BJ (cell line): ENCODE measurements around the gene LRRC71. TPM values are rescaled to one million over a fixed set of nuclear protein-coding genes. Genes with fewer than 3 reads are reported as not detected.

Source experiments
- CTCF ChIA-PET: fragments of 350-600 bp; formaldehyde crosslinking; extraction: SDS; loops from one replicate; lab custom pipeline; 2021; ENCODE audit warnings: antibody characterized with exemption, inconsistent platforms; lab: Yijun Ruan, JAX
- POLR2A ChIA-PET: fragments of 300-600 bp; sonication (Branson Sonifier 250); formaldehyde crosslinking; extraction: SDS; loops from one replicate; lab custom pipeline; 2021; ENCODE audit warnings: antibody characterized with exemption; lab: Charles Lee
- DNase-seq: peaks from one replicate; pipeline ENCODE4 v3.0.0-alpha.2; 2011; ENCODE audit warnings: low read depth
- H3K27me3 ChIP-seq: 2 replicates; pipeline ENCODE4 v1.6.0; 2011; ENCODE audit warnings: low read length; ENCODE audit not compliant: control insufficient read depth, insufficient read depth
- H3K36me3 ChIP-seq: 2 replicates; pipeline ENCODE4 v1.5.1; 2011; ENCODE audit warnings: low read length; ENCODE audit not compliant: control insufficient read depth, insufficient read depth
- H3K4me3 ChIP-seq: 2 replicates; pipeline ENCODE4 v1.5.1; 2011; ENCODE audit warnings: low read depth, mild to moderate bottlenecking, control low read depth, low read length
- polyA plus RNA-seq: library from polyadenylated mRNA; depleted of rRNA; stranded (reverse); fragments of >200 nt; gene quantifications from 2 replicates; pipeline ENCODE4 v1.2.3, GENCODE V29; 2011
- TF ChIP-seq, protein P1 (sequence below): IDR thresholded peaks from 2 replicates; pipeline ENCODE4 v1.5.1; 2011; ENCODE audit warnings: low read depth, mild to moderate bottlenecking, control low read depth, inconsistent platforms, low read length, moderate library complexity; ENCODE audit not compliant: insufficient read depth

Gene LRRC71
- polyA plus RNA-seq, 1 experiment, result 1.2 TPM

DNA sequence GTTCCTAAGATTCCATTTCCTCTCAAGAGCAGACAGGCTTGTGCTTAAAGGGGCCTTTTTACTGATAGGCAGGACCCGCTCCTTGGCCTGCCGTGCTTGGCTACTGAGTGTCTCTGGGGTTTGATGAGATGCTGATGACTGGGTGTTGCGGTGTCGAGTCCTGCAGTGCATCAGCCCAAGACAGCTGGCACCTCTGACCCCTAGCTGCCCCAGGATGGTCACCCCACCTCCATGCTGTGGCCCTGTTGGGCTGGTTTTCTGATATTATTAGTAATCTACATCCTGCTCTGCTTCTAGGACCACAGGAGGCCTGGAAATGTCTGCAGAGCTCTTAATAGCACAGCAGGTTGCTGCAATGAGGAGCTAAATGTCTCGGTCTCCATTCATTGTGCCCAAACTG lies 28.7 kb downstream of the LRRC71 start:
- ChIA-PET POLR2A (no interaction called here), CTCF (interaction anchor here (0.7 to 1.9 kb wide), 8 partner anchors 8 to 39 kb away, joined by 3 to 7 read pairs (median 4); no protein-coding TSS in a partner anchor)
- peaks cover 40% of the 10 kb centered on the region for H3K36me3 ChIP-seq
- no peak overlapping the region for H3K4me3 ChIP-seq
- H3K27me3 ChIP-seq, result no peaks in the 10 kb centered on the region
- TF ChIP-seq, protein P1, sequence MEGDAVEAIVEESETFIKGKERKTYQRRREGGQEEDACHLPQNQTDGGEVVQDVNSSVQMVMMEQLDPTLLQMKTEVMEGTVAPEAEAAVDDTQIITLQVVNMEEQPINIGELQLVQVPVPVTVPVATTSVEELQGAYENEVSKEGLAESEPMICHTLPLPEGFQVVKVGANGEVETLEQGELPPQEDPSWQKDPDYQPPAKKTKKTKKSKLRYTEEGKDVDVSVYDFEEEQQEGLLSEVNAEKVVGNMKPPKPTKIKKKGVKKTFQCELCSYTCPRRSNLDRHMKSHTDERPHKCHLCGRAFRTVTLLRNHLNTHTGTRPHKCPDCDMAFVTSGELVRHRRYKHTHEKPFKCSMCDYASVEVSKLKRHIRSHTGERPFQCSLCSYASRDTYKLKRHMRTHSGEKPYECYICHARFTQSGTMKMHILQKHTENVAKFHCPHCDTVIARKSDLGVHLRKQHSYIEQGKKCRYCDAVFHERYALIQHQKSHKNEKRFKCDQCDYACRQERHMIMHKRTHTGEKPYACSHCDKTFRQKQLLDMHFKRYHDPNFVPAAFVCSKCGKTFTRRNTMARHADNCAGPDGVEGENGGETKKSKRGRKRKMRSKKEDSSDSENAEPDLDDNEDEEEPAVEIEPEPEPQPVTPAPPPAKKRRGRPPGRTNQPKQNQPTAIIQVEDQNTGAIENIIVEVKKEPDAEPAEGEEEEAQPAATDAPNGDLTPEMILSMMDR, result no peak
- DNase-seq, result no peak

DNA sequence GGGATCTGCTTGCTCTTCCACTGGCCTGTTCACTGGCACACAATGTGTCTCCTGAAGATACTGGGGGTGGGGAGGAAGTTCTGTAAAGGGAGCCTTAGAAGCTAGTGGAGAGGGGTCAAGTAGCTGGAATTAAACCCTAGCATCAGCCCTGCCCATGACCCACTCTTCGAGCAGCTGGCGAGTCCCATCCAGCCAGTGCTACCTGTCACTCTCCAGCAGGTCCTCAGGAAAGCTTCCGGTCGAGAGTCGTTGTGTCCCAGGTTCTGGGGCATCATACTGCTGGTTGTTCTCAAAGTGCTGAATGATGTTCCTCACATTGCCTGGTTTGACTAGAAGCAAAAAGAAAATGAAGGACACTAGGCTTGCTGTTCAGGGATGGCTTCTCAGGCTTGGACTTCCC lies 30.9 kb downstream of the LRRC71 start:
- no peak for DNase-seq
- no peak overlapping the region for H3K4me3 ChIP-seq
- POLR2A ChIA-PET, result no interaction called here
- CTCF ChIA-PET, result no interaction called here
- peaks cover 38% of the 10 kb centered on the region for H3K36me3 ChIP-seq
- no peaks in the 10 kb centered on the region for H3K27me3 ChIP-seq
- TF ChIP-seq, protein P1, result no peak

DNA sequence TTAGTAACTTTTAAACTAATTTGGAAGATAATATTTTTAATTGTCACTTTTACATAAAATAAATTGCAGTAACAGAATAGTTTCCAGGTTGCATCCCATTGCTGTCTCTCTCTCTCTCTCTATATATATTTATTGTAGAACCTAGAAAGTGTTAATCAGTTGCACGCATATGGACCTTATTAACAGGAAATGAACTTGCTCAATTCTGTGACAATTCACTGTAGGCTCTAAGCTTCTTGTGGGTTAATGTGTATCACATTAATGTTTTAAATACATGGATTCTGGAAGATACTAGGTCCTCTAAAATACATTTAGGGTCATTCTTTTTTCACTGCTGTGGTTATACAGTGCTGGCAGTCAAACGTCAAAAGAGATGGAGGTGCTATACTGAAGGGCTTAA lies 33.1 kb downstream of the LRRC71 start:
- H3K4me3 ChIP-seq, result no peak overlapping the region
- no peak for DNase-seq
- TF ChIP-seq, protein P1, result no peak
- ChIA-PET POLR2A (no interaction called here), CTCF (no interaction called here)
- peaks cover 30% of the 10 kb centered on the region for H3K36me3 ChIP-seq
- no peaks in the 10 kb centered on the region for H3K27me3 ChIP-seq

DNA sequence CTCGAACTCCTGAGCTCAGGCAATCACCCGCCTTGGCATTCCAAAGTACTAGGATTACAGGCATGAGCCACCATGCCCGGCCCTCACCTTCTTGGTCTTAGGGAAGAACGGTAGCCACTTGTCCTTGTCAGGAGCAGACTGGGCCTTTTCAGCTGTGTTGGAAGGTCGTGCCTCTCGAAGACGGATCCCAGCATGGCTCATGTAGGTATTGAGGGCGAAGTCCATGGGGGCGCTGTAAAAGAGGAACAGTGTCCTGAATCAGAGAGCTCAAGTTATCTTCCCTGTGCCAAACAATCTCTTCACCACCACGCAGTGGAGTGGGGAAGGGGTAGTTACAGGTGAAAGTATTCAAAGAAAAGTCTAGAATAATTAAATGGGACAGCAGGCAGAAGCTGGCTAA lies 35.9 kb downstream of the LRRC71 start:
- TF ChIP-seq, protein P1, result no peak
- H3K27me3 ChIP-seq, result no peaks in the 10 kb centered on the region
- no peak overlapping the region for H3K4me3 ChIP-seq
- no peak for DNase-seq
- CTCF ChIA-PET, result interaction anchor here (0.8 to 2.0 kb wide), 6 partner anchors 7 to 44 kb away, joined by 3 to 7 read pairs (median 4); no protein-coding TSS in a partner anchor
- H3K36me3 ChIP-seq, result peaks cover 26% of the 10 kb centered on the region
- POLR2A ChIA-PET, result no interaction called here

DNA sequence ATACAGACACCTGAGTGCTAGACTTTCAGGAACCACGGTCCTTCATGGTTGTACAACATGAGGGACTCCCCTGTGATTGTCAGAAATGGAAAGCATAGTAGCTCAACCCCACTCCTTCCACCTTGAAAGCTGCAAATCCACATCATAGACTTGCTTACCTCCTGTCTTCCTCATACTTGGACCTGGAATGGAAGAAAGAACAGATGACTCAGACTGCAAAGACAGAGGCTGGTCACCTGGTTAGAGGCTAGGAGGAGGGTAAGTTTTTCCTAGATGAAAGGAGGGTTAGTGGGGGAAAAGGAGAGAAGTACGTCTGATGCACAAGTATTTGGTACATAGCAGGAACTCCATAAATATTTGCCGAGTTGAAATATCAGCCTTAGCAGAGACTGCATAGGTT lies 37.2 kb downstream of the LRRC71 start:
- Histone ChIP-seq H3K36me3 (peaks cover 26% of the 10 kb centered on the region), H3K27me3 (no peaks in the 10 kb centered on the region), H3K4me3 (no peak overlapping the region)
- no peak for DNase-seq
- TF ChIP-seq, protein P1, result no peak
- CTCF ChIA-PET, result interaction anchor here (0.5 to 1.7 kb wide), 4 partner anchors 9 to 218 kb away, joined by 3 to 4 read pairs (median 4); no protein-coding TSS in a partner anchor
- POLR2A ChIA-PET, result no interaction called here
